GM19351 (cell line): ENCODE measurements around the gene MTHFS.

Source experiments
- ATAC-seq: cut with Tn5 transposase; IDR thresholded peaks from one replicate; pipeline ENCODE4 v1.9.1; 2021; ENCODE audit warnings: mild to moderate bottlenecking, moderate library complexity; ENCODE audit not compliant: unreplicated experiment

Gene MTHFS

DNA sequence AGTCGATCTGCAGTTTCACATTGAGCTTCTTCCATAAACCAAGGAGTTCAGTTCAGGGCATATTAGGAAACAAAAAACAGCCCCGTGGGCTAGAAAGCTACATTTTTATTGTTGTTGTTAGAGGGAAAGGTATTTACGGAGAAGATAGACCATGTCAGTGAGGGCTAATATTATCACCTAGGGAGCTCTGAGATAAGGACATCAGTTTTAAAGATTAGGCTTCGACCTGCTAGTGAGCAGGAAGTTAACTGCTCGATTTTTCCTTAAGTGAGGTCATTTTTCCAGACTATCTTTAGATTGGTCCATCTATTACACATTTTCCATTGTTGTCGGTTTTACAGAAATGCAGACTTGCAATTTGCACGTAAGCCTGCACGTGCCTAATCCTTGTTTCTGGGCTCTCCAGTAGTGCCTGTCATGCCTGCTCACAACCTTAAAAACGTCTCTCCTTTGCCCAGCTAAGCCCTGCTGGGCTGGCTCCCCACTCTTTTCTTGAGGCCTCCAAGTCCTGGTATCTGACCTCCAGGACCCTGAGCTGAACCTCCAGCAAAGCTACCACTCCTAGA, 72.6 kb downstream of the MTHFS start:
- no peak for ATAC-seq

DNA sequence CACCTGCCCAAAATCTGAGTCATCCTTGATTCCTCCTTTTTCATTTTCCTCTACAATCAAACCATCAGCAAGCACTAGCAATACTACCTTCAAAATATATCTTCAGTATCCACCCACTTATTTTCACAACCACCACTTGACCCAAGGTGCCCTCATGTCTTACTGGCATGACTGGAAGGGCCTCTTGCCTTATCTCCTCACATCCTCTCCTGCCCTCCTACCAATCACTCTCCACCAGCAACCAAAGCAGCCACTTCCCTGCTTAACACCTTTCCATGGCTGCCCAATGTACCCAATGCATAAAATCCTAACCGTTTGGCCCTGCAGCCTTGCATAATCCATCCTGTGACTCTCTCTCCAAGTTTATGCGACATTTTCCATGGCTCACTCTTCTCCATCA, 76.0 kb downstream of the MTHFS start:
- no peak for ATAC-seq

- ATAC-seq: no peak
These were observed 76.6 kb downstream of the MTHFS start for GRCh38 chr15:79820176-79820575.

DNA sequence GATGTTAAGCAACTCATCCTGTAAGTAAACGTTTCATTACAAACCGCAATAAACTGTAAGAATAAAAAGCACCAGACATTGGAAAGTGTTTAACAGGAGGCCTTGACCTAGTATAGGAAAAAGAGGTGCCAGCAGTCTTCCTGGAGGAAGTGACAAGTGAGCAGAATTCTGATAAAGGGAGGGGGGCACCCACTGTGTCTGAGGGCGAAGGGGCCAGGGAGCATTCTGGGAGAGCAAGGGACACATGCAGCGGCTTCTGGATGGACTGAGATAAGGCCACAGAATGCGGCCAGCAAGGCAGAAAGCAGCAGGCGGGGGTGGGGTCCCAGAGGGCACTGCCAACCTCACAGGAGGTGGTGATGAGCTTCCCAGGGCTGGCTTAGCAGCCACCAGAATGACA, 80.2 kb downstream of the MTHFS start:
- ATAC-seq: no peak

- ATAC-seq: no peak
These were observed 81.3 kb downstream of the MTHFS start for GRCh38 chr15:79815468-79815867.

- ATAC-seq: no peak
These were observed 84.3 kb downstream of the MTHFS start for GRCh38 chr15:79812541-79812940.

- no peak for ATAC-seq
These were observed 85.1 kb downstream of the MTHFS start for GRCh38 chr15:79811406-79812405.

DNA sequence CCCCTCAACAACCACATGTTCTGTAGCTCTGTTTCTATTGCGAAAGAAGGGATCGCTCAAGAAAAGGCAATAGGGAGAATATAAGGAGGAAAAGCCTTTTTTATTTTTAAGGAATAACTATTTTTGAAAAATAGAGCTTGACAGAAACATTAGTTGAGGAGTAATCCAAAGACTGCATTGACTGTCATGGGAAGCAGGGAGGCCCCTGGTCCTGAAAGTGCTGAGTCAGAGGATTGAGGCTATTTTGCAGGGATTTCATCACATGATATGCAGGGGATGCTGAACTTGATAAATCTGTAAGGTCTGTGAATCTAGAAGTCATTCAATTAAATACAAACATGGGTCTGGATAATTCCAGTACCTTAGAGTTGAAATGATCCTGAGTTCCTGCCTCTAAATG, 92.0 kb downstream of the MTHFS start:
- ATAC-seq: no peak

DNA sequence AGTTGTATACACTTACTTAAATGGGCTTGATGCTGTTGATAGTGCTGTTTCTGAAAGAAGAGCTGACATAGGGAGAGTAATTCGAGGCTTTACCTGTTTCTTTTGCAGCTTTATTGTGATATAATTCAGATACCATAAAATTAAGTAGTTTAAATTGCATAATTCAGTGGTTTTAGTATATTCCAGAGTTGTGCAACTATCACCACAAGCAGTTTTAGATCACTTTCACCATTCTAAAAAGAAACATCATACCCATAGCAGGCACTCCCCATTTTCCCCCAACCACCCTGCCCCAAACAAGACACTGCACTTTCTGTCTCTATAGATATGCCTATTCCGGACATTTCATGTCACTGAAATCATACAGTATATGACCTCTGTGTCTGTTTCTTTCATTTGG, 98.5 kb downstream of the MTHFS start:
- ATAC-seq: no peak
